SH-SY5Y (cell line): ENCODE measurements around the gene GGPS1.

Experiments
- GATA2 ChIP-seq: IDR thresholded peaks from 2 replicates; pipeline ENCODE4 v1.6.1; 2011; ENCODE audit warnings: mild to moderate bottlenecking, low read depth, low read length
- GATA3 ChIP-seq: IDR thresholded peaks from 2 replicates; pipeline ENCODE4 v1.6.1; 2011; ENCODE audit warnings: low read depth, mild to moderate bottlenecking, low read length, moderate library complexity

DNA sequence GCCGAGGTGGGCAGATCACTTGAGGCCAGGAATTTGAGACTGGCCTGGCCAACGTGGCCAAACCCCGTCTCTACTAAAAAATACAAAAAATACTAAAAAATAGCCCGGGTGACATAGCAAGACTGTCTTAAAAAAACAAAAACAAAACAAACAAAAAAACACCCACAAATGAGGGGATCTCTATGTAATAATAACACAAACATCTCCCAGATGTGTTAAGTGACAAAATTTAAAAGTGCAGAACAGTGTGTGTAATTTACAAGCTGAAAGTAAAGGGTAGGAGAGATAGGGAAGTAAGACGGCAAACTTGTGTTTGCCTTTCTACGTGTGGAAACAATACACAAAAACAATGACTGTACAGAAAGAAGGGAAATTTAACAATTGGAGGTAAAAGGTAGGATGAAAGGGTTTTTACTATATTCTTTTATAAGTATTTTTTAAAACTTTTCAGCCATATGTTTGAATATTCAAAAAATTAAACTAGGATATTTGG lies 36.7 kb upstream of the GGPS1 start:
- no peak for TF ChIP-seq GATA2
- no peak for TF ChIP-seq GATA3
